CD4-positive, alpha-beta T cell treated with Interleukin-4 for 1 hour (primary cell): Measurements from ENCODE around the gene TMBIM4.
A peak's percentile ranks its signal among the peaks of the same experiment; 100 is the strongest.
"Not testable (repeated sequence)": the region's sequence is repeated elsewhere in the genome, so short reads cannot be mapped to it uniquely, and the experiment has no call there.

Experiments used
- DNase-seq, 2 donors: peaks; one replicate each; pipeline ENCODE4 v3.0.0-alpha.2; 2020 to 2022

TMBIM4 gene

GRCh38 chr12:66169221-66170170 is at the start of gene TMBIM4:
Gene TMBIM4 (minus strand): TSS chr12:66169996. CDS start chr12:66169951, 45 bp downstream.
- DNase-seq: peak; percentile 88

GRCh38 chr12:66217342-66217917 is 47.6 kb upstream of the TMBIM4 start:
- DNase-seq: no peak

- DNase-seq: not testable (repeated sequence)
Observed at GRCh38 chr12:66213011-66213410, 43.2 kb upstream of the TMBIM4 start.

GRCh38 chr12:66211573-66211972 is 41.8 kb upstream of the TMBIM4 start:
- DNase-seq: not testable (repeated sequence)

- DNase-seq: no peak
Observed at GRCh38 chr12:66210840-66211239, 41.0 kb upstream of the TMBIM4 start.

GRCh38 chr12:66206141-66206540 is 36.3 kb upstream of the TMBIM4 start:
- DNase-seq: no peak

GRCh38 chr12:66203820-66204219 is 34.0 kb upstream of the TMBIM4 start:
- DNase-seq: no peak

GRCh38 chr12:66199831-66200509 is 30.2 kb upstream of the TMBIM4 start:
- no peak for DNase-seq

- DNase-seq: no peak
Observed at GRCh38 chr12:66199141-66199540, 29.3 kb upstream of the TMBIM4 start.

GRCh38 chr12:66197495-66197921 is 27.7 kb upstream of the TMBIM4 start:
- DNase-seq: no peak

GRCh38 chr12:66196806-66197205 is 27.0 kb upstream of the TMBIM4 start:
- no peak for DNase-seq

- no peak for DNase-seq
Observed at GRCh38 chr12:66195242-66195641, 25.4 kb upstream of the TMBIM4 start.

- DNase-seq: no peak
Observed at GRCh38 chr12:66194122-66194521, 24.3 kb upstream of the TMBIM4 start.

GRCh38 chr12:66191547-66192126 is 21.8 kb upstream of the TMBIM4 start:
- DNase-seq: no peak

- no peak for DNase-seq
Observed at GRCh38 chr12:66190519-66191370, 20.9 kb upstream of the TMBIM4 start.

GRCh38 chr12:66189889-66190288 is 20.1 kb upstream of the TMBIM4 start:
- no peak for DNase-seq

- DNase-seq: no peak
Observed at GRCh38 chr12:66189486-66189843, 19.7 kb upstream of the TMBIM4 start.

GRCh38 chr12:66188584-66189485 is 19.0 kb upstream of the TMBIM4 start, which contains the start of gene IRAK3:
Gene IRAK3 (plus strand): TSS chr12:66189214. CDS start chr12:66189300, 86 bp downstream.
- DNase-seq: peak; percentile 41 to 83

- no peak for DNase-seq
Observed at GRCh38 chr12:66187821-66188220, 18.0 kb upstream of the TMBIM4 start.

GRCh38 chr12:66187036-66187435 is 17.2 kb upstream of the TMBIM4 start:
- no peak for DNase-seq

GRCh38 chr12:66184822-66185221 is 15.0 kb upstream of the TMBIM4 start:
- not testable (repeated sequence) for DNase-seq
